ENCODE measurements around the gene SRPK1. TPM values are rescaled to one million over a fixed set of nuclear protein-coding genes. Genes with fewer than 3 reads are reported as not detected.

The SRPK1 gene
- total RNA-seq, 1 experiment from 2014 or later: 89.4 TPM

GRCh38 chr6:35850208-35850607 lies 70.7 kb downstream of the SRPK1 start (continued):
- no peak for TF ChIP-seq POLR2A (IDR thresholded peaks at IDR 0.05; ENCODE audit: borderline replicate concordance, extremely low read depth, insufficient read depth, insufficient read length)
- TF ChIP-seq EZH2phosphoT487 (IDR thresholded peaks at IDR 0.05; ENCODE audit: borderline replicate concordance): no peak
- TF ChIP-seq ELF1 (IDR thresholded peaks at IDR 0.05; ENCODE audit: borderline replicate concordance, low read depth): no peak
- TF ChIP-seq YY1 (IDR thresholded peaks at IDR 0.05; ENCODE audit: extremely low read depth, insufficient replicate concordance, low read depth, low read length): no peak
- TF ChIP-seq SIN3A (IDR thresholded peaks at IDR 0.05; ENCODE audit: low read depth): no peak
- TF ChIP-seq EZH2 (IDR thresholded peaks at IDR 0.05): no peak

GRCh38 chr6:35844290-35844689 lies 76.6 kb downstream of the SRPK1 start:
- no peak for DNase-seq (ENCODE audit: low read depth, low spot score)
- no peak overlapping the region for H3K4me3 ChIP-seq (replicated peaks in 1 of 2; ENCODE audit: low read depth in 1 of 2, low read length in 2 of 2)
- H3K79me2 ChIP-seq (ENCODE audit: insufficient read depth, low read length): peaks cover 46% of the 10 kb centered on the region
- H3K9me2 ChIP-seq (ENCODE audit: insufficient read depth): no peaks in the 10 kb centered on the region
- H3K9ac ChIP-seq (ENCODE audit: low read length): no peak overlapping the region
- CTCF ChIA-PET: no interaction called here
- no peaks in the 10 kb centered on the region for H3K9me3 ChIP-seq (ENCODE audit: control insufficient read depth in 1 of 2, insufficient read depth in 1 of 2, low read depth in 1 of 2, low read length in 2 of 2)
- no peaks in the 10 kb centered on the region for H4K20me1 ChIP-seq (ENCODE audit: insufficient read depth)
- H3K4me2 ChIP-seq (ENCODE audit: low read length): no peak overlapping the region
- RAD21 ChIA-PET (ENCODE audit: low non-redundant PET in 1 of 2, low total read pairs in 2 of 2, uncharacterized antibody in 2 of 2, unreplicated experiment in 2 of 2): interaction anchor here in 1 of 2 experiments (0.6 kb wide), 1 partner anchor 23 kb away, joined by 7 read pairs; no protein-coding TSS in a partner anchor
- no TSS peak for BruUV-seq (replicated peaks)
- H3K4me1 ChIP-seq (ENCODE audit: control insufficient read depth in 1 of 2, insufficient read depth in 2 of 2, low read length in 2 of 2): no peaks in the 10 kb centered on the region
- no peak overlapping the region for H3K27ac ChIP-seq (ENCODE audit: low read depth, low read length)
- POLR2A ChIA-PET: no interaction called here
- no peaks in the 10 kb centered on the region for H3K27me3 ChIP-seq (ENCODE audit: insufficient read depth, low read length)
- TF ChIP-seq JUND (IDR thresholded peaks at IDR 0.05) (no peak), REST (IDR thresholded peaks at IDR 0.05; ENCODE audit: low read depth) (no peak)
- ATAC-seq: no peak
- intact Hi-C loops (cut with micrococcal nuclease): no loop called here
- H3K36me3 ChIP-seq (ENCODE audit: control insufficient read depth in 1 of 2, insufficient read depth in 2 of 2, low read length in 2 of 2): peaks cover 16 to 61% of the 10 kb centered on the region in 2 experiments
- H2AFZ ChIP-seq (ENCODE audit: low read depth, low read length, poor library complexity, severe bottlenecking): no peak overlapping the region

Data from HCT116 (cell line).